Right ventricle myocardium superior (tissue), 1 donor: Measurements from ENCODE around the gene SYNPO2. TPM values are rescaled to one million over a fixed set of nuclear protein-coding genes. Genes with fewer than 3 reads are reported as not detected.
"Not testable (repeated sequence)": the region's sequence is repeated elsewhere in the genome, so short reads cannot be mapped to it uniquely, and the experiment has no call there.

Source experiments
- ATAC-seq: fragments of 200-7000 bp; cut with Tn5 transposase; one replicate; pipeline ENCODE4 v1.9.1; 2020; ENCODE audit warnings: mild to moderate bottlenecking; ENCODE audit not compliant: poor library complexity
- DNase-seq: peaks from one replicate; pipeline ENCODE4 v3.0.0-alpha.2; 2020
- intact Hi-C: fragments of 100-400 bp; cut with DNase I; formaldehyde crosslinking; loops from one replicate; pipeline ENCODE4 v1.11.2; 2022
- total RNA-seq: library from RNA; stranded (reverse); fragmentation: NEBNext Ultra II Directional; extraction: Animal tissue kit (Norgen Biotek cat#: 25700); gene quantifications from one replicate; pipeline ENCODE4 v1.2.1, GENCODE V29; 2021
- donor health status: DM: no; HTN: yes; CAD: no; lungs with severe emphysema.

SYNPO2 gene
- total RNA-seq, 1 donor from 2014 or later = 196 TPM

GRCh38 chr4:118869808-118870342 is 18.8 kb upstream of the SYNPO2 start:
- no peak for DNase-seq
- peak; percentile 62 for ATAC-seq
- intact Hi-C loops = no loop called here

- intact Hi-C loops = no loop called here
- no peak for ATAC-seq
Measured at GRCh38 chr4:118872181-118872580, 16.5 kb upstream of the SYNPO2 start.

GRCh38 chr4:118877797-118878196 is 10.9 kb upstream of the SYNPO2 start:
- DNase-seq (no peak), ATAC-seq (no peak)
- intact Hi-C loops = no loop called here

More at GRCh38 chr4:118872181-118872580, 16.5 kb upstream of the SYNPO2 start:
- DNase-seq = no peak

DNA sequence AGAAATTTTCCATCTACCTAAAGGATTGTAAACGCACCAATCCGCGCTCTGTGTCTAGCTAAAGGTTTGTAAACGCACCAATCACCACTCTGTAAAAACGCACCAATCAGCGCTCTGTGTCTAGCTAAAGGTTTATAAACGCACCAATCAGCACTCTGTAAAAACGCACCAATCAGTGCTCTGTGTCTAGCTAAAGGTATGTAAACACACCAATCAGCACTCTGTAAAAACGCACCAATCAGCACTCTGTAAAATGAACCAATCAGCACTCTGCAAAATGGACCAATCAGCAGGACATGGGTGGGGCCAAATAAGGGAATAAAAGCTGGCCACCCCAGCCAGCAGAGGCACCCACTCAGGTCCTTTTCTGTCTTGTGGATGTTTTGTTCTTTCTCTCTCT is 10.1 kb upstream of the SYNPO2 start:
- DNase-seq, intact Hi-C loops, ATAC-seq: not testable (repeated sequence)

GRCh38 chr4:118879409-118879808 is 9.2 kb upstream of the SYNPO2 start:
- ATAC-seq (no peak), DNase-seq (no peak)
- intact Hi-C loops = no loop called here

DNA sequence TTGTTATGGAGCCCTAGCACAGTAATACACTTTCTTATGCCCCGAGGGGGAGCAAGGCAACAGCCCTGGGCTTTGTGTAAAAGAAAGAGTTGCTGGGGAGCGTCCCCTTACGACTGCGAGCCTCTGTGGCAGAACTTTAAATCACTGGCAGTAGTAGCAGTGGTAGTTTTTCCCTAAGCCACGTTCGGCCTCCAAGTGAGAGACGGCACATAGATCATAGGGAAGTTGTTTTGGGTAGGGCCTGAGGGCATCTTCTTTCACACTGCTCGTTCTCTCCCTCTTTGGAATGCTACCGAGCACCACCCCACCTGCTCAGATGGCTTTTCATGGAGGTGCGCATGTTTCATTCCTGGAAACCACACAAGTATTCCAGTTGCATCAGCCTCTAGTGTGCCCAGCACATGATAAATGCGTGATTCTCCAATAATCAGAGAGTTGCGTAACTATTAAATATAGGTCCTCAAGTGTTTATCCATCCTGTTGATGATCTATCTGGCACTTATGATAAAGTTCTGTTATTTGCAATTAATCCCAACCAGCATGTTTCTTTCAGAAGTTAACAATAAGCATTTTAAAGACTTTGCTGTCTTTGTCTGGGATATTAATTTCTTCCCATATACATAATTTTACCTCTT is 7.0 kb upstream of the SYNPO2 start:
- ATAC-seq (no peak), DNase-seq (no peak)
- intact Hi-C loops = loop anchor here (10.0 kb wide), 1 partner anchor 47 kb away; the partner anchor contains the start of gene SEC24D

DNA sequence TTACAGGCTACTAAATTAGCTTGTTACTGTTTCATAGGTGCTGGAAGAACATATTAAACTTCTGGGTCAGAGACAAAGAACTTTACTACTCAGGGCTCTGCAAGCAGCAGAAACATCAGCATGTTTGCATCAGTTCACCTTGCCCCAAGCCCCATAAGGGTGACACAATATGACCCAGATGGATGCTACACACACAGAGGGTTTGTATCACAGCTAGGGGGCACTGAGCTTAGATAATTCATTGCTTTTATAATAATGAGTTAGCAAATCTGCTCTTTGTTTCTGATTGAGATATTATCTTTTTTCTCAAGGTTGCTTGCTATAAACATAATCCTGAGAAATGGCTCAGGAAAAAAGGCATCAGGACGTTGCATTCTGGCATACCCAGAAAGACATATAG is 4.8 kb upstream of the SYNPO2 start:
- intact Hi-C loops = loop anchor here (10.0 kb wide), 1 partner anchor 49 kb away; the partner anchor contains the start of gene SEC24D
- no peak for ATAC-seq
- DNase-seq = no peak

DNA sequence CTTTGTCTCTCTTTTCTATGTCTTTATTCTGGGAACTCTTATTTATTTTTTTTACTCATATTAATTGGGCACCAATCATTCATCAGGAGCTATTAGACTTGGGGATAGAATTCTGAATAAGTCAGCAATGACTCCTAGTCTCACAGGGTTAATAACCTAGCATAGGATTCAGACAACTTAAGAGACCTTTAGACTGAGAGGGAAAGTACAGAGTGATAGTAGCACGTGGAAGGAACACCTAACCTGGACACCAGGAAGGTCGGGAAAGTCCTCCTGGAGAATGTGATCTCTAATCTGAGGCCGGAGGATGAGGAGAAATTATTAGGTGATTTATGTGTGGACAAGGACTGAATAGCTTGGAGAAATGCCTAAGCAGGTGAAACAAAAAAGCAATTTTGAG is 3.9 kb upstream of the SYNPO2 start:
- DNase-seq = no peak
- ATAC-seq = no peak
- intact Hi-C loops = loop anchor here (10.0 kb wide), 1 partner anchor 50 kb away; the partner anchor contains the start of gene SEC24D

DNA sequence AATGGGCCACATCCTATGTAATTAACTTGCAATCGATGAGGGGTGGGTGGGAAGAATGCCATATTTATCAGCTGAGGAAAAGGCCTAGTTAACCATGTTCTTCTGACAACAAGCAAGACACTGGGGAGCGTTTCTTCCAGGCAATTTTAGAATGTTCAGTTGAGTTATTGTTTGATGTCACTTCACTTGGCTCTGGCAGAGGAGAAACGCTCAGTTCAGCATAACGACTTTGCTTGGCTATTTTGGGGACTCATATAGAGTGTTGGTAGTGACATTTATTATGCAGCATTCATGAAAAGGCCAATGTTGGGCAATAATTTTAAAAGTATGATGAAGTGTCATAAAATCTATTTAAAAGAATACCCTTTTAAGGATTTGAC is 648 bp downstream of the SYNPO2 start:
- no peak for DNase-seq
- peak; percentile 71 for ATAC-seq
- intact Hi-C loops = loop anchor here (2.0 to 10.0 kb wide), 3 partner anchors 55 to 119 kb away; partner anchors contain the start of gene SEC24D

GRCh38 chr4:118894034-118894433 is 5.4 kb downstream of the SYNPO2 start:
- ATAC-seq (no peak), DNase-seq (no peak)
- intact Hi-C loops = loop anchor here (5.0 to 10.0 kb wide), 2 partner anchors 33 to 149 kb away; no protein-coding TSS in a partner anchor

DNA sequence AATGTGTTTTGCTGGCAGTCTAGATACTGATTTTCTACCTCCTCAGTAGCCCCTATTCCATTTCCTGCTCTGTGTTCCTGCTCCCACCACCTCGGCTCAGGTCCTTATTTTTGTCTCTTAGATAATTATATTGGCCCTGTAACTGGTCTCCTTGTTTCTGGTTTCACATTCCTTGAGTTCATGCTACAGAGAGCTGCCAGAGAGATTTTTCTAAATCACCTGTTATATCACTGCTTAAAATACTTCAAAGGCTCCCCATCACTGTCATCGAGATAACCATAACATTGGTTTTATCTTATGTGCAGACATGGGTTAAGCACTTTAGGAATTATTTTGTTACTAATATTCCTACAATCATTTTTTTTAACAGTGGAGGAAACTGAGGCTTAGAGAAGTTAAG is 9.6 kb downstream of the SYNPO2 start:
- DNase-seq (no peak), ATAC-seq (peak; percentile 14)
- intact Hi-C loops = loop anchor here (10.0 kb wide), 1 partner anchor 153 kb away; no protein-coding TSS in a partner anchor

DNA sequence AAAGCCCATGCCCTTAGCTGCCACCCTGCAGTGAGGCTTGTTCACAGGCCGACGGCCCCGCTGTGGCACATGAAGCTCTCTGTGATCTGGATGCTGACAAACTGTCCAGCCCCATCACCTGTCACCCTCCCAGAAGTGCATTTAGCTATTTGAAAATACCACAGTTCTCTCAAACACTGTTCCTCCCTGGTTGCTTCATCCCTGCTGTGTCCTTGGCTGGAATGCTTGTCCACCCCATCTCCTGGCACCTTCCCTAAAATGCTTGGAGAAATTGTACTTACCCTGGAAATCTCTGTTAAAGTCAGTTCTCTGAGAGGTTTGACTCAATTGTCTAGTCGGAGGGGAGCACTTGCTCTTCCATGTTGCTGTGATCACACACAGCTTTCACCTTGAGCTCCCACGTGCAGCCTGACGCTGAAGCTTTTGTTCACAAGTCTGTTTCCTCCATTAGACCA is 10.1 kb downstream of the SYNPO2 start:
- DNase-seq = peak; percentile 76

DNA sequence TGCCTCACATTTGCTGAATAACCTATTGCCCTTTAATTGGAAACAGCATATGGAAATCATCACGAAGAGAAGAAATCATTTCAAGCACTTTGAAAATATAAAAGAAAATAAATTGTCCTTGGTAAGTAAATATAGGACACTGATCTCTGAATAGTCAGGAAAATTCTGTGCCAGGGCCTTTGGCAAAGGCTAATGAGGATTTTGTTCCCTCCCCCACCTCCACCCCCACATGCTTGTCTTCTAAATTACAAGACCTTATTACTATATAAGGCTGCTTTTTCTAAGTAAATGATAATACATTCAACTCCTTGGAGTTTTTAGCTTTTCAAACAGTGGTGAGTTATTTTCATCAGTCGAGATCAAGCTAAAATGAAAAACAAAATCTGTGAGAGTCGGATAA is 15.8 kb downstream of the SYNPO2 start:
- intact Hi-C loops = no loop called here
- peak; percentile 41 for ATAC-seq
- DNase-seq = no peak

More for the DNA sequence above, 10.1 kb downstream of the SYNPO2 start:
- peak; percentile 90 for ATAC-seq
- intact Hi-C loops = loop anchor here (10.0 kb wide), 1 partner anchor 154 kb away; no protein-coding TSS in a partner anchor

GRCh38 chr4:118904935-118905334 is 16.3 kb downstream of the SYNPO2 start:
- peak; percentile 58 for ATAC-seq
- intact Hi-C loops = no loop called here
- DNase-seq = peak; percentile 38

GRCh38 chr4:118905566-118905965 is 16.9 kb downstream of the SYNPO2 start:
- no peak for DNase-seq
- intact Hi-C loops = no loop called here
- peak; percentile 18 for ATAC-seq

DNA sequence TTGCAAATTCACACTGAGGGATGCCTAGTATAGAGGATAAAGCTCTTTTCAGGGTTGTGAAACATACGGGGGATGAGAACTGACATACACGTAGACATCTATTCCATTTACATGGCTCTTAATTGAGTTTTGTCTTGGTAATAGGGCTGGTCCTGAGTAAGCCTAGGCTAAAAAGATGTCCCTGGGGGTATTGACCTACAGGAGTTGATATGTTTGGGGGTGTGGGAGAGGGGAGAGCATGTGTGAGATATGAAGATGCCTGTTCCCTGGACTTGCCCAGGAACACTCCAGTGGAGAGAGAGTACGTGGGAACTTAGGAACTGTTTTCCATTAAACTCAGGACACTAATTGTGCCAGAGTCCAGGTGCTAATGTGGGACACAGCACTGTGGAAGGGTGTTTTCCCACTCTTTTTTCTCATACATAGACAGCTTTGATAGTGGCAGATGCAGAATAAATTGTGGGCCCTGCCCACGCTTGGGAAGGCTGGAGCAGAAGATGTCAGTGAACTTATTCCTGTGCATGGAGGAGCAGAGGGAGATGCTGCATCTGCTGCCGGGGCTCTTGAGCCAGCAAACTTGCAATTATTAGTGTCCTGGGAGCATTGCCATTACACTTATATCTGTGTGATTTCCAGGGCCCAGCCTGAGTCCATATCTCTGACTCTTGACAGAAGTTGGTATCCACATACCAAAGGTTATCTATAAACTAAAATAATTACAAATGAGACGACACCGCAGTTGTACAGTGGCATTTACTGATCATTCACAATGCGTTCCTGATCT is 20.7 kb downstream of the SYNPO2 start:
- DNase-seq = no peak
- peak; percentile 84 for ATAC-seq
- intact Hi-C loops = no loop called here

- ATAC-seq (peak; percentile 11), DNase-seq (no peak)
- intact Hi-C loops = no loop called here
Measured at GRCh38 chr4:118910221-118910620, 21.6 kb downstream of the SYNPO2 start.

- intact Hi-C loops = no loop called here
- ATAC-seq = no peak
Measured at GRCh38 chr4:118911238-118911703, 22.6 kb downstream of the SYNPO2 start.

DNA sequence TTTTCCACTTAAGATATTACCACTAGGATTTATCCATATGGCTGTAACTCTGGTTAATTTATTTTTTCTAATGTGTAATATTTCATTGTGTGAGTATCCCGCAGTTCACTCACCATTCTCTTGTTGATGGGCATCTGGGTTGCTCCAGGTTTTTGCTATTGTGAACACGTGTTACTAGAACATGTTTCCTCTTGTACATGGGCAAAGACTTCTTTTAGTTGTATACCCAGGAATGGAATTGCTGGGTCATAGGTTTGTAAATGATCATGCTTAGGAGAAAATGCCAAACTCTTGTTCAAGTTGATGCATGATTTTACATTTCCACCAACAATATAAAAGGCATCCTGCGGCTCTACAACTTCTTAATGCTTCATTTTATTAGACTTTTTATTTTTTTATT is 26.8 kb downstream of the SYNPO2 start:
- DNase-seq (no peak), ATAC-seq (no peak)
- intact Hi-C loops = no loop called here

More at GRCh38 chr4:118911238-118911703, 22.6 kb downstream of the SYNPO2 start:
- DNase-seq = no peak
